GM18858 (cell line): ENCODE measurements around the gene EIF1AD.
"Not testable (repeated sequence)": the region's sequence is repeated elsewhere in the genome, so short reads cannot be mapped to it uniquely, and the experiment has no call there.

Experiments used
- ATAC-seq: cut with Tn5 transposase; IDR thresholded peaks from one replicate; pipeline ENCODE4 v1.9.1; 2021; ENCODE audit not compliant: unreplicated experiment

Gene EIF1AD

DNA sequence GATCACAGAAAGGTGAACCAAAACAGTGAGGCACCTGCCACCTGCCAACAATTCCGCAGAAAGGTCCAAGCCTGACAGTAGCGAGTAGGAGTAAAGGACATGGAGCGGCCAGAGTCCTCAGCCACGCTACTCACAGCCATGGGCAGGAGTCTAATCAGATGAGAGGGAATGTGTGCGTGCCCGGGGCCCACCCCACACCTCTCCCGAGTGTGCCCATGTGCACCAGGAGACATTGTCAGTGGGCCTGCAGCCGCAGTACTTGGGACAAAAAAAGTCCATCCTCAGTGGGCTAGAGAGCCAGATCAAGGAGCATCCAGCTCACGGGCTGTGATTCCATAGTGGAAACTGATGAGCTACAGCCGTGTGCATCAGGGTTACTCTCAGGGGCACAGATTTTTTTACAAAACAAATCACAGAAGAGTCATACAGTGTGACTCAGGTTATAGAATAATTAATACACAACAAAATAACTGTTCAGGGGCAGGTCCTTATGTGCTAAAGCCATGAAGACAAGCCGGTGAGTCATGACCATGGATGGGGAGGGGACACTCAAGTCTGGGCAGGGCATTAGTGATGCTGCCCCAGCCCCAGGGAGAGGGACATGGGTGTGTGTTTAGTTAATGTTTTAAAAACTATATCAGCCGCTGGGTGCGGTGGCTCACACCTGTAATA, 28.4 kb downstream of the EIF1AD start:
- ATAC-seq, result no peak

DNA sequence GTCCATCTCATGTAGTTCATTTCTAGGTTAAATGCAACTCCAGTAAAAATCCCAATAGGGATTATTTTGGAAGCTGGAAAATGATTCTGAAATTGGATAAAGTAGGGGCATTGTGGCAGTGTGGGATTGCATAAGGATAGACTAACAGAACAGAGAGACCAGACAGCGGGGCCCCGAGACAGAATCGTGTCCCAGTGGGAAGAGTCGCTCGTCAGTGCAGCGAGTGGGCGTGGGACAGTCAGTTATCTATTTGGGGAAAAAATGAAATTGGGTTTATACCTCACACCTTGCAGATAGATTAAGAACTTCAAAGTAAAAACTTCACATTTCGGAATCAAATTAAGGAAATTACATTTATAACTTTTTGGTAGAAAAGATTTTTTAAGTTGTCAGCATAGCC, 29.8 kb downstream of the EIF1AD start:
- no peak for ATAC-seq

DNA sequence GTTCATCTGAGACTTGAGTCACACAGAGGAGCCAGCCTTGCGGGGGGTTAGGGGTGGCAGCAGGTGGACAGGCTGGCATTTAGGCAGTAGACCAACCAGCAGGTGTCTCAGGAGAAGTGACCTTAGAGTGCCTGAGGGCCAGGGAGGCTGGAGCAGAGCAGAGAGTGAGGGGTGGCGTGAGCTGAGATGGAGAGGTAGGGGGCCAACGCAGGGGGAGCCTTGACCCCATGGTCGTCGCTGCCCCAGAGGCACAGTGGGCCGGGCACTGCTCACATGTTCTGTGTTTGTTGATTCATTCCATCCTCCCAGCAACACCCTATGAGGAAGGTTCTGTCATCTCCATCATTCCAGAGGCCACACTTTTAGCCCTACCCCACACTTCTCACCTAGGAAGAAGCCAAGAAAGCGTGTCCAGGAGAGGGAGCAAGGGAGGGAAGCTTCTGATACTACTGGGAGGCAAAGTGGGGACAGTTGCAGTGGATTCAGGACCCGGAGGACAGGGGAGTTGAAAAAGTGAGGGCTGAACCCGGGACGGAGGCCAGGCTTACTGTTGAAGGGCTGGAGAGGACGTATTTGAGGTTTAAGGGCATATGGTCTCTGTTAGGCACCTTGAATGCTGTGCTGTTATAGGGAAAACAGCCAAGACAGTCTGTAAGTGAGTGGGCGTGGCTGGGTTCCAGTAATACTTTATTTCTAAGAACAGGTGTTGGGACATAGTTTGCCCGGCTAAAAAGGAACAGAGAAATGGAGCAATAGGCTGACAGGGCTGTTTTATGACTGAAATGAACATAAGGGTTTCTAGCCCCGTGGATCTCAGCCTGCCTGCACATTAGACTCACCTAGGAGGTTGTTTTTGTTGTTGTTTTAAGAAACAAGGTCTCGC, 33.1 kb downstream of the EIF1AD start:
- ATAC-seq, result no peak

DNA sequence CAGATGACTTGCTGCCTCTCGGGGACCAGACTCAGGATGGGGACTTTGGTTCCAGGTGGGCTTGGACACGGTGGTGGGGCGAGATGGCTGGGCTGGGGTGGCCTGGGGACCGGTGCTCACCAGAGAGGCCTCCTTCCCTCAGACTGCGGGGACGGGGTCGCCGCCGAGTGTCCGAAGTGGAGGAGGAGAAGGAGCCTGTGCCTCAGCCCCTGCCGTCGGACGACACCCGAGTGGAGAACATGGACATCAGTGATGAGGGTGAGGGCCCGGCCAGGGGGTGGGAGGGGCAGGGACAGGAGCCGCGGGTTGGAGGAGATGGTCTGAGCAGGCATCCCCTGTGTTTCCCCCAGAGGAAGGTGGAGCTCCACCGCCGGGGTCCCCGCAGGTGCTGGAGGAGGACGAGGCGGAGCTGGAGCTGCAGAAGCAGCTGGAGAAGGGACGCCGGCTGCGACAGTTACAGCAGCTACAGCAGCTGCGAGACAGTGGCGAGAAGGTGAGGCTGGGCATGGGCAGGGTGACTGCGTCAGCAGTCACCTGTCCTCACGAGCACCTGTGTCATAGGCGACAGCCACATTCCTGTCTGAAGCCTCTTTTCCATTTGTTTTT, 34.5 kb downstream of the EIF1AD start:
- no peak for ATAC-seq

DNA sequence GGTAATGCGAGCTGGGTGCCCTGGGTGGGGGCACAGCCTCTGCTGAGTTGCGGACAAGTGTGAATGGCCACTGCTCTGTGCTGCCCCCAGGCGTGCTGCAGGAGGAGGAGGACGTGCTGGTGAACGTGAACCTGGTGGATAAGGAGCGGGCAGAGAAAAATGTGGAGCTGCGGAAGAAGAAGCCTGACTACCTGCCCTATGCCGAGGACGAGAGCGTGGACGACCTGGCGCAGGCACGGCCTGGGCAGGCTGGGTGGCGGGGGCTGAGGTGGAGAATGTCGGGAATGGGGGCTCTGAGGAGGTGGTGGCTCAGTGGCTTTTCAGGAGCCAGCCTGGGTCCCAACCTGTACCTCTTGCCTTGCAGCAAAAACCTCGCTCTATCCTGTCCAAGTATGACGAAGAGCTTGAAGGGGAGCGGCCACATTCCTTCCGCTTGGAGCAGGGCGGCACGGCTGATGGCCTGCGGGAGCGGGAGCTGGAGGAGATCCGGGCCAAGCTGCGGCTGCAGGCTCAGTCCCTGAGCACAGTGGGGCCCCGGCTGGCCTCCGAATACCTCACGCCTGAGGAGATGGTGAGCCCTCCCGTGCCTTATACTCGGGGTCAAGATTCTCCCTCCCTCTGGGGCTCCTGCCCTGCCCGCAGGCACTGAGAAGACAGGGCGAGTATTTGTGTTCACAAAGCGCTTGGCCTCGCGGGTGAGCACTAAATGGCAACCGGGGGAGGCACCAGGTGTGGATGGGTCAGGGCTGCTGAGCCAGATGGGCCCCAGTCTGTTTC, 35.8 kb downstream of the EIF1AD start:
- no peak for ATAC-seq

DNA sequence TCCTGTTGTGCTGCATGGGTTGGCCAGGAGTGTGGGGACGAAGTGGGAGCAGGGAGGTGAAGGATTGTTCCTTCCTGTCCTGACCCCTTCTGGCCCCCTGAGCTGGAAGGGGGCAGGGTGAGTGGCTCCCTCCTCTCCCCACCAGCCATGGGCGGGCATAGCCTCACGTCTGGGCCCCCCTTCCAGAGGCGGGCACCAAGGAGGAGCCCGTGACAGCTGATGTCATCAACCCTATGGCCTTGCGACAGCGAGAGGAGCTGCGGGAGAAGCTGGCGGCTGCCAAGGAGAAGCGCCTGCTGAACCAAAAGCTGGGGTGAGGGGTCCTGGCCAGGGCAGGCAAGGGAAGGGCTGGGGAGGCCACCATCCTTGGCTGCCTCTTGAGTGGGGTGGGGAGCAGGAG, 37.1 kb downstream of the EIF1AD start:
- no peak for ATAC-seq

DNA sequence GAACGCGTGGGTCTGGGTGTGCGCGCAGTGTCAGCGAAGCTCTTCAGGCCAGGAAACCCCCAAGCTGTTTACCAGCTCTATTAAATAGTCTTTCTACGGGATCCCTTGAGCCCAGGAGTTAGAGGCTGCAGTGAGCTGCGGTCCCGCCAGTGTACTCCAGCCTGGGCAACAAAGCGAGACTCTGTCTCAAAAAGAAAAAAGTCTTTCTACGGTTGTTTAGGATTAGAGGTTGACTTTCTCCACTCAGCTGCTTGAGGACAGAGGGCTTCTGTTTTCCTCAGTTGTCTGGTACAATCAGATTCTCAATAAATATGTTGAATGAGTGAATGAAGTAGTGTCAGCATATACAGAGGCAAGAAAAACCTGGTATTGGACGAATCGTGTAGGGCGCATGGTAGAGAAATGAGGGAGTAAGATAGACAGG, 39.8 kb downstream of the EIF1AD start:
- no peak for ATAC-seq

DNA sequence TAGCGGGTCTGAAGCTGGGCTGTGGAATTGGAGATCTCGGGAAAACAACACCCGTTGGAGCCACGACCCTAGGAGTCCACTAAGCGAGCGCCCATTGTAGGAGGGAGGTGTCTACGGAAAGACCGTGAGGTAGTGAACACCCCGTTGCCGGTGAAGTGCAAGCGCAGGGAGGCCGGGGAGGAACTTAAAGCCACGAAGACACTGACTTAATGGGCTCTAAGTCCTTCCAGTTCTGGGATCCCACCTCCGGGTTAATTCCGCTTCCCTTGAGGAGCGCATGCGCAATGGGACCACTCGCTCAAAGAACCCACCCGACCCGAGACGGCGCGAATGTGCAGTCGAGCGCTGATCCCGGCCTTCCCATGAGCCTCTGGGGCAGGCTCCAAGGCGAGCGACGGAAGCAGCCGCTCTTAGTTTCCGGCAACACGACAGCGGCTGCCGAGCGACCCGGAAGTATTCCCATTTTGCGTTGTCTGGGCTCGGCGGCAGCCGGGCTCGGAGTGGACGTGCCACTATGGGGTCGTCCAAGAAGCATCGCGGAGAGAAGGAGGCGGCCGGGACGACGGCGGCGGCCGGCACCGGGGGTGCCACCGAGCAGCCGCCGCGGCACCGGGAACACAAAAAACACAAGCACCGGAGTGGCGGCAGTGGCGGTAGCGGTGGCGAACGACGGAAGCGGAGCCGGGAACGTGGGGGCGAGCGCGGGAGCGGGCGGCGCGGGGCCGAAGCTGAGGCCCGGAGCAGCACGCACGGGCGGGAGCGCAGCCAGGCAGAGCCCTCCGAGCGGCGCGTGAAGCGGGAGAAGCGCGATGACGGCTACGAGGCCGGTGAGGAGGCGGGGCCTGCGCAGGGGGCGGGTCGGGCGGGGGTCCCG, 40.5 kb downstream of the EIF1AD start, which contains the start of gene SART1:
TSS of gene SART1 (plus strand) at position 468 of the 874 bp plus-strand sequence. CDS start at position 515, 47 bp downstream.
- peak; percentile 72 for ATAC-seq

DNA sequence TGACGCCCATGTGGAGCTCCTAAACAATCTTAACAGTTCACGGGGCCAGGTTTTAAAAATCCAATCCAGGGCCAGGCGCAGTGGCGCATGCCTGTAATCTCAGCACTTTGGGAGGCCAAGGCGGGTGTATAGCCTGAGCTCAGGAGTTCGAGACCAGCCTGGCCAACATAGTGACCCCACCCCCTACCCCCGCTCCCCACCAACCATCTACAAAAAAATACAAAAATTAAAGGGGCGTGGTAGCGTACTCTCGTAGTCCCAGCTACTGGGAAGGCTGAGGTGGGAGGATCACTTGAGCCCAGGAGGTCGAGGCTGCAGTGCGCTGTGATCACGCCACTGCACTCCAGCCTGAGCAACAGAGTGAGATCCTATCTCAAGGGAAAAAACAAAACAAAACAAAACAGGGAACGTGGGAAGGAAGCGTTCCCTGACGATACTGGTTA, 41.1 kb downstream of the EIF1AD start:
- ATAC-seq, result no peak

DNA sequence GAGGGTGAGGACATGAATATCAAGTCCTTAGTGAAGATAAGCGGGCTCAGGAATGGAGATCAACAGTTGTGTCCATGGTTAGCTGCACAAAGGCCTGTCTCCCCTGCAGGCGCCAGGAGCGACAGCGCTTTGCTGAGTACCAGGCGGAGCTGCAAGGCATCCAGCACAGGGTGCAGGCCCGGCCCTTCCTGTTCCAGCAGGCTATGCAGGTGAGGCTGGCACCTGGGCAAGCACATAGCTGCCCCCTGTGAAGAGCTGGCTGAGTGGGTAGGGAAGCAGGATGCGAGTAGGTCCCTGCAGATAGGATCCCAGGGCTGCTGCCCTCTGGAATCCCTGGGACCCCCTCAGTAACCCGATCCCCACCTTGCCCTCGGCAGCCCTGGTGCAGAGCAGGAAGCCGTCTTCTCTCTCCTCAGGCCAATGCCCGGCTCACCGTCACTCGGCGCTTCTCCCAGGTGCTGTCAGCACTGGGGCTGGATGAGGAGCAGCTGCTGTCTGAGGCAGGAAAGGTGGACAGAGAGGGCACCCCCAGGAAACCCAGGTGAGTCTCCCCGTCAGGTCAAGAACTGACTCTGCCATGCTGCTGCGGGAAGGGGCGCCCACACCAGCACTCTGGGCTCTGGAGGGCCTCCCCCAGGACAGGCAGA, 43.1 kb downstream of the EIF1AD start:
- no peak for ATAC-seq

DNA sequence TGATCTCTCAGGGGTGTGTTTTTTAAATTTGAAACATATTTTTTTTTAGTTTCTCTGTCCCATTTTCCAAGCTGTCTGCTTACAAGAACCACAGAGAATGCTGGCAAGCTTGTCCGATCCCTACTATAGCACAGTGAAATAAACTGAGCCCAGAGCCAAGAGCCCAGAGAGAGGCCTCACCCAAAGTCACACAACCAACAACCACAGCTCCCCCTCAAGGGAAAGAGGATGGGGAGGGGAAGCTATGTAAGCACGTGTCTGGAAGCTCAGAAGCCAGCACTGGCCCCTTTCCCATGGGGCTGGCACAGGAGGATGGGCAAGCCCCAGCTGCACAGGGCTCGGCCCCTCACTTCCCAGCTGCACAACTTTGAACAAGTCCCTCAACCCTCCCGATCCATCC, 43.7 kb downstream of the EIF1AD start:
- no peak for ATAC-seq

DNA sequence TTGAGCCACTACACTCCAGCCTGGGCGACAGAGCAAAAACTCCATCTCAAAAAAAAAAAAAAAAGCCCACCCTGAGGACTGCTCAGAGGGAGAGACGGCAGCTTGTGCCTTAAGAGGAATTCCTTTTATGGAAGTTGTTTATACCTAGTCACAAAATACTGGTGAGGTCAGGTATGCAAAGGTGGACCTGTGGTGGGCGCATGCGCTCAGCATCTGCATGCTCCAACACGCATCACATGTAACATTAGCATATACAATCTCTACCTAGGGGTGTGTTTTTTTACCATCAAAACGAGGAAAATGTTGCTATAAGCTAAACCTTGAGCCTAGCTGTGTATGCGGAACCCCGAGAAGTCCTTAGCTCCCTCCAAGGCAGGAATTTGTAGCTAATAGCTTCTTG, 47.2 kb downstream of the EIF1AD start:
- no peak for ATAC-seq

DNA sequence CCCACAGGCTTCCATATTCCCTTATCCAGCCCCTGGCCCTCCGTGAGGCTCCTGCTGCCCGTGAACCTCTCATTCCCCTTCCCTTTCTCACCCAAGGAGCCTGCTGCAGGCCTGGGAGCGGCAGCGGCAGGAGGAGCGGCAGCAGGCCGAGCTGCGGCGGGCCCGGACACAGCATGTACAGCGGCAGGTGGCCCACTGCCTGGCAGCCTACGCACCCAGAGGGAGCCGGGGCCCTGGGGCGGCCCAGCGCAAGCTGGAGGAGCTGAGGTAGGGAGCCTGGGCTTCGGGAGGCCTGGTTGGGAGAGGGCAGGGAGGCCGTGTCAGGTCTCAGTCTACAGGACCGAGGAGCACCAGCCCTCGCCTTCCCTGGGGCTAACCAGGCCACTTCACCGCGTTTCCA, 48.5 kb downstream of the EIF1AD start:
- ATAC-seq, result no peak

DNA sequence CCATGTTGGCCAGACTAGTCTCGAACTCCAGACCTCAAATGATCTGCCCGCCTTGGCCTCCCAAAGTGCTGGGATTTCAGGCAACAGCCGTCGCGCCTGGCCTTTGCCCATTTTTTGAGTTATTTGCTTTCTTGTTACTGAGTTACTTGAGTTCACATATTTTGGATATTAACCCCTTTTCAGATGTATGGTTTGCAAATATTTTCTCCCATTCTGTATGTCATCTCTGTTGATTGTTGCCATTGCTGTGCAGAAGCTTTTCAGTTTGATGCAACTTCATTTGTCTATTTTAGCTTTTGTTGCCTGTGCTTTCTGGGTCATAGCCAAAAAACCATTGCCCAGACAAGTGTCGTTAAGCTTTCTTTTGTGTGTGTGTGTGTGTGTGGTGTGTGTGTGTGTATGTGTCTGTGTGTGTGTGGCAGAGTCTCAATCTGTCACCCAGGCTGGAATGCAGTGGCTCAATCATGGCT, 49.9 kb downstream of the EIF1AD start:
- no peak for ATAC-seq

DNA sequence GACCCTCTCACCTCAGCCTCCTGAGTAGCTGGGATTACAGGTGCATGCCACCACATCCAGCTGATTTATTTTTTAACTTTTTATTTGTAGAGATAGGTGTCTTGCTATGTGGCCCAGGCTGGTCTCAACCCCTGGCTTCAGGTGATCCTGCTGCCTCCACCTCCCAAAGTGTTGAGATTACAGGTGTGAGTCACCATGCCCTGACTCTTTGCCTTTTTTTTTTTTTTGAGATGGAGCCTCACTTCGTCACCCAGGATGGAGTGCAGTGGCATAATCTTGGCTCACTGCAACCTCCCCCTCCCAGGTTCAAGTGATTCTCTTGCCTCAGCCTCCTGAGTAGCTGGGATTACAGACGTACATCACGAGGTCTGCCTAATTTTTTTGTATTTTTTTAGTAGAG, 50.3 kb downstream of the EIF1AD start:
- ATAC-seq, result not testable (repeated sequence)

DNA sequence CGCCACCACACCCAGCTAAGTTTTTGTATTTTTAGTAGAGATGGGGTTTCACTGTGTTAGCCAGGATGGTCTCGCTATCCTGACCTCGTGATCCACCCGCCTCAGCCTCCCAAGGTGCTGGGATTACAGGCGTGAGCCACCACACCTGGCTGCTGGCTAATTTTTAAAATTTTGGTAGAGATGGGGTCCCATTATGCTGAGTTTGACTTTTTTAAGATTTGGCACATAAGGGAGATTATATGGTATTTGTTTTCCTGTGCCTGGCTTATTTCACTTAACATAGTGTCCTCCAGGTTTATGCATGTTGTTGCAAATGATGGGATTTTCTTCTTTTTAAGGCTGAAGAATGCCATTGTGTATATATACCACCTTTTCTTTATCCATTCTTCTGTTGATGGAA, 51.2 kb downstream of the EIF1AD start:
- ATAC-seq, result not testable (repeated sequence)

DNA sequence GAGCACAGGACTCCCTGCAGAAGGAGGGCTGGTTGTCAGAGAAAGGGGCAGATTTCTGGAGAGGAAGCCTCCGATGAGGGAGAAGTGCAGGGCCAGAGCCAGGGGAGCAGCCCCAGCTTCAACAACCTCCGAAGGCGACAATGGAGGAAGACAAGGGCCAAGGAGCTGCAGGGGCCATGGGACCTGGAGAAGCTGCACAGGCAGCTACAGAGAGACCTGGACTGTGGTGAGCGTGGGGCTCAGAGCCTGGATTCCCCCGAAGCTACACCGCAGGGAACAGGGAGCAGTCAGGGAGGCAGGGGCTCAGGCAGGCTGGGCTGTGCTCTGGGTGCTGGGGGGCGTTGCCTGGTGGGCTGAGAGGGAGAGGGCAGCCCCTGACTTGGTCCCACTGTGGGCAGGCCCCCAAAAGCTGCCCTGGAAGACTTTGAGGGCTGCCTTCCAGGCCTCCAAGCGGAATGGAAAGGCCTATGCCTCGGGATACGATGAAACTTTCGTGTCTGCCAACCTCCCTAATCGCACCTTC, 54.3 kb downstream of the EIF1AD start:
- ATAC-seq, result no peak

DNA sequence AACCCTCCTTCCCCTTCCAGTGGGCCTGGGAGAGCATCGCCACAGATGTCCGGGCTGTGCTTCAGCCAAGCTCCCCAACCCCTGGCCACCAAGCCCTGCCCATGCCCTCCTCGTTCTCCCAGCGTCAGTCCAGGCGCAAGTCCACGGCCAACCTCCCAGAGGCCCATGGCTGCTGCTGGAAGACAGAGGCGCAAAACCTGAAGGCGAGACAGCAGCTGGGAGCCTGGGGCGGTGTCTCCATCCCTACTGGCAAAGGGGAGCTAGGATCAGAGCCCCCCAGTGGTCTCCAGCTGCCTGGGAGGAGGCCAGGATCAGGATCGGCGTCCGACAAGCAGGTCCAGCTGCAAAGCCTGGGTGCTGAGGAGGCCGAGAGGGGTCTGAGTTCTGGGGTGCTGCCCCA, 54.8 kb downstream of the EIF1AD start:
- no peak for ATAC-seq

DNA sequence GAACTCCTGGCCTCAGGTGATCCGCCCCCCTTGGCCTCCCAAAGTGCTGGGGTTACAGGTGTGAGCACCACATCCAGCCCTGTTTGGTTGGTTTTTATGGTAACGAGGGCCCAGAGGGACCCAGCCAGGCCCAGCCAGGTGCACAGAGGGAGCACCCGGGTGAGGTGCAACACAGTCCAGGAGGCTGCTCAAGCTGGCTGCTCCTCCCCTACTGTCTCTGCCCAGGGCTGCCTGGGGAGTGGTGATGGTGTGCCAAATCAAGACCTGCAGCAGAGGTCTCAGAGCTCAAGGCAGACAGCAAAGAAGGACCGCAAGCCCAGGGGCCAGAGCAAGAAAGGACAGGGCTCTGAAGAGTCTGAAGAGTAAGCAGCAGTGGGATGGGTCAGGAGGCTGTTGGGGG, 55.3 kb downstream of the EIF1AD start:
- ATAC-seq, result no peak
